GM21360 (cell line): Measurements from ENCODE around the gene PCDHGA3.
A peak's percentile ranks its signal among the peaks of the same experiment; 100 is the strongest.
"Not testable (repeated sequence)": the region's sequence is repeated elsewhere in the genome, so short reads cannot be mapped to it uniquely, and the experiment has no call there.

Experiments
- ATAC-seq: cut with Tn5 transposase; IDR thresholded peaks from one replicate; pipeline ENCODE4 v1.9.1; 2021; ENCODE audit warnings: mild to moderate bottlenecking, moderate library complexity; ENCODE audit not compliant: unreplicated experiment

PCDHGA3 gene

DNA sequence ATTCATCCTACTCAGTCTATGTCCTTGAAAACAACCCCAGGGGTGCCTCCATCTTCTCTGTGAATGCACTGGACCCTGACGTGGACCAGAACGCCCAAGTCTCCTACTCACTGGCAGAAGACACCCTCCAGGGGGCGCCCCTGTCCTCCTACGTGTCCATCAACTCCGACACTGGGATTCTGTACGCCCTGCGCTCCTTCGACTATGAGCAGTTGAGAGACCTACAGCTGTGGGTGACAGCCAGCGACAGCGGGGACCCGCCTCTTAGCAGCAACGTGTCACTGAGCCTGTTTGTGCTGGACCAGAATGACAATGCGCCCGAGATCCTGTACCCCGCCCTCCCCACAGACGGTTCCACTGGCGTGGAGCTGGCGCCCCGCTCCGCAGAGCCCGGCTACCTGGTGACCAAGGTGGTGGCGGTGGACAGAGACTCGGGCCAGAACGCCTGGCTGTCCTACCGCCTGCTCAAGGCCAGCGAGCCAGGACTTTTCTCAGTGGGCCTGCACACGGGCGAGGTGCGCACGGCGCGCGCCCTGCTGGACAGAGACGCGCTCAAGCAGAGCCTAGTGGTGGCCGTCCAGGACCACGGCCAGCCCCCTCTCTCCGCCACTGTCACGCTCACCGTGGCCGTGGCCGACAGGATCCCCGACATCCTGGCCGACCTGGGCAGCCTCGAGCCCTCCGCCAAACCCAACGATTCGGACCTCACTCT is 32.0 kb downstream of the PCDHGA3 start:
- not testable (repeated sequence) for ATAC-seq

DNA sequence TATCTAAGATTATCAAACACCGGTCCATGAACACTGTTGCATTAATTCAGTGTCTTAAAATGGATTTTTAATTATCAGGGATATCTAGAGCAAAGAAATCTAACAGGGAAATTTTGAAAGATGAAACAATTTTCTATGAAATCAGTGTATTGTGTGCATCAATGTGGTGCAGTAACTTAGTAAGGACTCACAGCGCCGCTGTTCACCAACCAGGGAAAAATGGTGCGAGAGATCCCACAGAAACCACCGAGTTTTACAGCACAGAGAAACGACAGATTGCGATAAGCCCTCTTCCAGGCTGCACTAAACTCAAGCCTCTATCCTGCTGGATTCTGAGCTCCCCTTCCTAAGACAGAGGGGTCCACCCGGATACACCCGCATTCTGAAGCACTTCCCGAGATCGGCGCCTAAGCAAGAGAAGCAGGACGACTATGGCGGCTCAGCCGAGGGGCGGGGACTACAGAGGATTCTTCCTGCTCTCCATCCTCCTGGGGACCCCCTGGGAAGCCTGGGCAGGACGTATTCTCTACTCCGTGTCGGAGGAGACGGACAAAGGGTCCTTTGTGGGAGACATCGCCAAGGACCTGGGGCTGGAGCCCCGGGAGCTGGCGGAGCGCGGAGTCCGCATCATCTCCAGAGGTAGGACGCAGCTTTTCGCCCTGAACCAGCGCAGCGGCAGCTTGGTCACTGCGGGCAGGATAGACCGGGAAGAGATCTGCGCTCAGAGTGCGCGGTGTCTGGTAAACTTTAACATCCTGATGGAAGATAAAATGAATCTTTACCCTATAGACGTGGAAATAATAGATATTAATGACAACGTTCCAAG is 39.1 kb downstream of the PCDHGA3 start, which contains the start of gene PCDHGA7:
TSS of gene PCDHGA7 (plus strand) at position 274 of the 826 bp plus-strand sequence. CDS start at position 432, 158 bp downstream.
- ATAC-seq, result peak; percentile 73

DNA sequence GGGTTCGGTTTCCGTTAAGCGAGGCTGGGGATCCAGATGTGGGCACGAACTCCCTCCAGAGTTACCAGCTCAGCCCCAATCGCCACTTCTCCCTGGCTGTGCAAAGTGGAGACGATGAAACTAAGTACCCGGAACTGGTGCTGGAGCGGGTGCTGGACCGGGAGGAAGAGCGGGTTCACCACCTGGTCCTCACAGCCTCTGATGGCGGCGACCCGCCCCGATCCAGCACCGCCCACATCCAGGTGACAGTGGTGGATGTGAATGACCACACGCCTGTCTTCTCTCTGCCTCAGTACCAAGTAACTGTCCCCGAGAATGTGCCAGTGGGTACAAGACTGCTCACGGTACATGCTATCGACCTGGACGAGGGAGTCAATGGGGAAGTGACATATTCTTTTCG is 39.7 kb downstream of the PCDHGA3 start:
- ATAC-seq, result no peak

DNA sequence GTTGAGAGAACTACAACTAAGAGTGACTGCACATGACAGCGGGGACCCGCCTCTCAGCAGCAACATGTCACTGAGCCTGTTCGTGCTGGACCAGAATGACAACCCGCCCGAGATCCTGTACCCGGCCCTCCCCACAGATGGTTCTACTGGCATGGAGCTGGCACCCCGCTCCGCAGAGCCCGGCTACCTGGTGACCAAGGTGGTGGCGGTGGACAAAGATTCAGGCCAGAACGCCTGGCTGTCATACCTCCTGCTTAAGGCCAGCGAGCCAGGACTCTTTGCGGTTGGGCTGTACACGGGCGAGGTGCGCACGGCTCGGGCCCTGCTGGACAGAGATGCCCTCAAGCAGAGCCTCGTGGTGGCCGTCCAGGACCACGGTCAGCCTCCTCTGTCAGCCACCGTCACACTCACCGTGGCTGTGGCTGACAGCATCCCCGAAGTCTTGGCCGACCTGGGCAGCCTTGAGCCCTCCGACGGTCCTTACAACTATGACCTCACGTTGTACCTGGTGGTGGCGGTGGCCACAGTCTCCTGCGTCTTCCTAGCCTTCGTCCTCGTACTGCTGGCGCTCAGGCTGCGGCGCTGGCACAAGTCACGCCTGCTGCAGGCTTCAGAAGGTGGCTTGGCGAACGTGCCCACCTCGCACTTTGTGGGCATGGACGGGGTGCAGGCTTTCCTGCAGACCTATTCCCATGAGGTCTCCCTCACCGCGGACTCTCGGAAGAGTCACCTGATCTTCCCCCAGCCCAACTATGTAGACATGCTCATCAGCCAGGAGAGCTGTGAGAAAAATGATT is 41.0 kb downstream of the PCDHGA3 start:
- ATAC-seq, result no peak

DNA sequence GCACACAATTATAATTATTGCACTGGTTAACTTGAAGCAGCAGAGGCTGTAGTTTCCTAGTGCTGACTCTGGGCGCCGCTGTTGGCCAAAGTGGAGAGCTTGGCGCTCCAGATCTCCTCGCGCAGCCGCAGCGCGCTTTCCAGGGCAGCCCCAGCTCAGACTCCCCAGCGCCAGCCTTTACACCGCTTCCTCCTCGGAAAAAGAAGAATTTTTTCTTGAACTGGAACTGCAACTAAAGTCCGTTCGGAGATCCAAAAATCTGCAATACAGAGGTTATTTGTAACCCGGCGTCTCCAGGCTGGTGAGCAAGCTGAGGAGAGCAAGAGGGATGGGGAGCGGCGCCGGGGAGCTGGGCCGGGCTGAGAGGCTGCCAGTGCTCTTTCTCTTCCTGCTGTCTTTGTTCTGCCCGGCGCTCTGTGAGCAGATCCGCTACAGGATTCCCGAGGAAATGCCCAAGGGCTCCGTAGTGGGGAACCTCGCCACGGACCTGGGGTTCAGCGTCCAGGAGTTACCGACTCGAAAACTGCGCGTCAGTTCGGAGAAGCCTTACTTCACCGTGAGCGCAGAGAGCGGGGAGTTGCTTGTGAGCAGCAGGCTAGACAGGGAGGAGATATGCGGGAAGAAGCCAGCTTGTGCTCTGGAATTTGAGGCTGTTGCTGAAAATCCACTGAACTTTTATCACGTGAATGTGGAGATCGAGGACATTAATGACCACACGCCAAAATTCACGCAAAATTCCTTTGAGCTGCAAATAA is 44.1 kb downstream of the PCDHGA3 start, which contains the start of gene PCDHGB4:
TSS of gene PCDHGB4 (plus strand) at position 142 of the 755 bp plus-strand sequence. CDS start at position 329, 187 bp downstream.
- peak; percentile 84 for ATAC-seq

- no peak for ATAC-seq
Observed at GRCh38 chr5:141388661-141389060, 45.0 kb downstream of the PCDHGA3 start.

DNA sequence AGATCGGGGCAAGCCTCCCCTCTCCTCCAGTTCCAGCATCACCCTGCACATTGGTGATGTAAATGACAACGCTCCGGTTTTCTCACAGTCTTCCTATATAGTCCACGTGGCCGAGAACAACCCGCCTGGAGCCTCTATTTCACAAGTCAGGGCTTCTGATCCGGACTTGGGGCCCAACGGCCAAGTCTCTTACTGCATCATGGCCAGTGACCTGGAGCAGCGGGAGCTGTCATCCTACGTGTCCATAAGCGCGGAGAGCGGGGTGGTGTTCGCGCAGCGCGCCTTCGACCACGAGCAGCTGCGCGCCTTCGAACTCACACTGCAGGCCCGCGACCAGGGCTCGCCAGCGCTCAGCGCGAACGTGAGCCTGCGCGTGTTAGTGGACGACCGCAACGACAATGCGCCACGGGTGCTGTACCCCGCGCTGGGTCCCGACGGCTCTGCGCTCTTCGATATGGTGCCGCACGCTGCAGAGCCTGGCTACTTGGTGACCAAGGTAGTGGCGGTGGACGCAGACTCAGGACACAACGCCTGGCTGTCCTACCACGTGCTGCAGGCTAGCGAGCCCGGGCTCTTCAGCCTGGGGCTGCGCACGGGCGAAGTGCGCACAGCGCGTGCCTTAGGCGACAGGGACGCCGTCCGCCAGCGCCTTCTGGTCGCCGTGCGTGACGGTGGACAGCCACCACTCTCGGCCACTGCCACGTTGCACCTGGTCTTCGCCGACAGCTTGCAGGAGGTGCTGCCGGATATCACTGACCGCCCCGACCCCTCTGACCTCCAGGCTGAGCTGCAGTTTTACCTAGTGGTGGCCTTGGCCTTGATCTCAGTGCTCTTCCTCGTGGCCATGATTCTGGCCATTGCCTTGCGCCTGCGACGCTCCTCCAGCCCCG is 45.8 kb downstream of the PCDHGA3 start:
- no peak for ATAC-seq

- ATAC-seq, result no peak
Observed at GRCh38 chr5:141392429-141393198, 49.0 kb downstream of the PCDHGA3 start, which contains the start of gene PCDHGA8. PCDHGA8 (plus strand) TSS chr5:141392633; CDS start chr5:141392814, 181 bp downstream.

GRCh38 chr5:141393267-141393666 is 49.6 kb downstream of the PCDHGA3 start:
- no peak for ATAC-seq

GRCh38 chr5:141394401-141395187 is 51.0 kb downstream of the PCDHGA3 start:
- not testable (repeated sequence) for ATAC-seq
